Lower lobe of right lung (tissue), 2 donors: ENCODE data around the gene C22orf23. TPM values are rescaled to one million over a fixed set of nuclear protein-coding genes. Genes with fewer than 3 reads are reported as not detected.
"Not testable (repeated sequence)": the region's sequence is repeated elsewhere in the genome, so short reads cannot be mapped to it uniquely, and the experiment has no call there.

Experiments
- ATAC-seq, 2 donors: fragments of 200-7000 bp; cut with Tn5 transposase; one replicate each; pipeline ENCODE4 v1.9.1; 2020 to 2022; ENCODE audit warnings: mild to moderate bottlenecking in 2 of 2, moderate library complexity in 2 of 2
- DNase-seq: peaks from one replicate; pipeline ENCODE4 v3.0.0-alpha.2; 2020
- H3K27ac ChIP-seq: fragments of 200-600 bp; one replicate; pipeline ENCODE4 v1.8.0; 2022
- H3K27me3 ChIP-seq: fragments of 200-600 bp; one replicate; pipeline ENCODE4 v1.8.0; 2022; ENCODE audit warnings: low read depth
- H3K36me3 ChIP-seq: fragments of 200-600 bp; one replicate; pipeline ENCODE4 v1.8.0; 2022; ENCODE audit warnings: mild to moderate bottlenecking
- H3K4me1 ChIP-seq: fragments of 200-600 bp; one replicate; pipeline ENCODE4 v1.8.0; 2022
- H3K4me3 ChIP-seq: fragments of 200-600 bp; one replicate; pipeline ENCODE4 v1.8.0; 2022; ENCODE audit warnings: mild to moderate bottlenecking
- H3K9me3 ChIP-seq: fragments of 200-600 bp; one replicate; pipeline ENCODE4 v1.8.0; 2022
- CTCF ChIP-seq: fragments of 200-600 bp; IDR thresholded peaks from one replicate; pipeline ENCODE4 v1.8.0; 2022; ENCODE audit warnings: antibody characterized with exemption, mild to moderate bottlenecking
- intact Hi-C: fragments of 100-400 bp; cut with DNase I; formaldehyde crosslinking; loops from one replicate; pipeline ENCODE4 v1.11.0; 2022
- total RNA-seq: library from RNA; stranded (reverse); fragmentation: NEBNext Ultra II Directional; extraction: Animal tissue kit (Norgen Biotek cat#: 25700); gene quantifications from one replicate; pipeline ENCODE4 v1.2.1, GENCODE V29; 2021
- donor health status: DM: no; HTN: yes; CAD: no; lungs with severe emphysema.

Gene C22orf23
- total RNA-seq, 1 donor from 2014 or later = 1.2 TPM

GRCh38 chr22:37957232-37957631 is 3.8 kb upstream of the C22orf23 start:
- H3K4me1 ChIP-seq = peaks cover 27% of the 10 kb centered on the region
- H3K4me3 ChIP-seq = no peak overlapping the region
- H3K27me3 ChIP-seq = no peaks in the 10 kb centered on the region
- peaks cover 59% of the 10 kb centered on the region for H3K36me3 ChIP-seq
- intact Hi-C loops = no loop called here
- no peak for TF ChIP-seq CTCF
- DNase-seq (no peak), ATAC-seq (no peak)
- no peak overlapping the region for H3K27ac ChIP-seq
- H3K9me3 ChIP-seq = no peaks in the 10 kb centered on the region

- H3K9me3 ChIP-seq, DNase-seq, H3K4me3 ChIP-seq, H3K27ac ChIP-seq, intact Hi-C loops, ATAC-seq, H3K27me3 ChIP-seq: not testable (repeated sequence)
- peaks cover 27% of the 10 kb centered on the region for H3K4me1 ChIP-seq
- peaks cover 46% of the 10 kb centered on the region for H3K36me3 ChIP-seq
Observed at GRCh38 chr22:37955825-37956397, 2.5 kb upstream of the C22orf23 start.

- H3K27me3 ChIP-seq = no peaks in the 10 kb centered on the region
- intact Hi-C loops = no loop called here
- no peak for DNase-seq
- ATAC-seq = no peak
- no peak overlapping the region for H3K27ac ChIP-seq
- peak overlapping the region; percentile 98 for H3K4me3 ChIP-seq
- TF ChIP-seq CTCF = no peak
- peaks cover 34% of the 10 kb centered on the region for H3K36me3 ChIP-seq
- H3K4me1 ChIP-seq = peaks cover 27% of the 10 kb centered on the region
- H3K9me3 ChIP-seq = no peaks in the 10 kb centered on the region
Observed at GRCh38 chr22:37954686-37955085, 1.3 kb upstream of the C22orf23 start.

GRCh38 chr22:37953062-37953436 is 352 bp downstream of the C22orf23 start:
- intact Hi-C loops = no loop called here
- Histone ChIP-seq H3K27ac (peak overlapping the region; percentile 80), H3K27me3 (no peaks in the 10 kb centered on the region), H3K4me1 (peaks cover 27% of the 10 kb centered on the region), H3K4me3 (peak overlapping the region; percentile 98), H3K9me3 (no peaks in the 10 kb centered on the region), H3K36me3 (peaks cover 17% of the 10 kb centered on the region)
- ATAC-seq = peak; percentile 66 to 69
- no peak for DNase-seq
- TF ChIP-seq CTCF = no peak

- ATAC-seq = peak; percentile 8 to 31
- H3K9me3 ChIP-seq, intact Hi-C loops, DNase-seq, H3K27me3 ChIP-seq, H3K27ac ChIP-seq: not testable (repeated sequence)
- Histone ChIP-seq H3K4me1 (peaks cover 27% of the 10 kb centered on the region), H3K4me3 (peak overlapping the region; percentile 98), H3K36me3 (peaks cover 13% of the 10 kb centered on the region)
Observed at GRCh38 chr22:37952629-37953028, 772 bp downstream of the C22orf23 start.

- Histone ChIP-seq H3K27me3 (no peaks in the 10 kb centered on the region), H3K4me1 (peaks cover 27% of the 10 kb centered on the region), H3K36me3 (no peaks in the 10 kb centered on the region), H3K9me3 (no peaks in the 10 kb centered on the region), H3K27ac (no peak overlapping the region), H3K4me3 (no peak overlapping the region)
- TF ChIP-seq CTCF = no peak
- DNase-seq (no peak), ATAC-seq (no peak)
- intact Hi-C loops = no loop called here
Observed at GRCh38 chr22:37951305-37951704, 2.1 kb downstream of the C22orf23 start.

- intact Hi-C loops, H3K36me3 ChIP-seq, H3K27me3 ChIP-seq, H3K27ac ChIP-seq, DNase-seq, H3K4me3 ChIP-seq, H3K9me3 ChIP-seq, H3K4me1 ChIP-seq, ATAC-seq: not testable (repeated sequence)
Observed at GRCh38 chr22:37947142-37947795, 6.1 kb downstream of the C22orf23 start.

GRCh38 chr22:37944423-37944822 is 9.0 kb downstream of the C22orf23 start:
- H3K27ac ChIP-seq, H3K4me1 ChIP-seq, ATAC-seq, H3K4me3 ChIP-seq, H3K27me3 ChIP-seq, H3K9me3 ChIP-seq, DNase-seq, intact Hi-C loops: not testable (repeated sequence)
- peaks cover 36% of the 10 kb centered on the region for H3K36me3 ChIP-seq
